Measurements from ENCODE around the gene DNAH9.

GRCh38 chr17:11928436-11928835, 330.2 kb downstream of the DNAH9 start:
- TF ChIP-seq, protein P1, sequence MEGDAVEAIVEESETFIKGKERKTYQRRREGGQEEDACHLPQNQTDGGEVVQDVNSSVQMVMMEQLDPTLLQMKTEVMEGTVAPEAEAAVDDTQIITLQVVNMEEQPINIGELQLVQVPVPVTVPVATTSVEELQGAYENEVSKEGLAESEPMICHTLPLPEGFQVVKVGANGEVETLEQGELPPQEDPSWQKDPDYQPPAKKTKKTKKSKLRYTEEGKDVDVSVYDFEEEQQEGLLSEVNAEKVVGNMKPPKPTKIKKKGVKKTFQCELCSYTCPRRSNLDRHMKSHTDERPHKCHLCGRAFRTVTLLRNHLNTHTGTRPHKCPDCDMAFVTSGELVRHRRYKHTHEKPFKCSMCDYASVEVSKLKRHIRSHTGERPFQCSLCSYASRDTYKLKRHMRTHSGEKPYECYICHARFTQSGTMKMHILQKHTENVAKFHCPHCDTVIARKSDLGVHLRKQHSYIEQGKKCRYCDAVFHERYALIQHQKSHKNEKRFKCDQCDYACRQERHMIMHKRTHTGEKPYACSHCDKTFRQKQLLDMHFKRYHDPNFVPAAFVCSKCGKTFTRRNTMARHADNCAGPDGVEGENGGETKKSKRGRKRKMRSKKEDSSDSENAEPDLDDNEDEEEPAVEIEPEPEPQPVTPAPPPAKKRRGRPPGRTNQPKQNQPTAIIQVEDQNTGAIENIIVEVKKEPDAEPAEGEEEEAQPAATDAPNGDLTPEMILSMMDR (IDR thresholded peaks at IDR 0.05): no peak
- no peak for TF ChIP-seq POLR2A (IDR thresholded peaks at IDR 0.05)

Data from right lobe of liver (tissue), 4 donors.